Upper lobe of left lung (tissue), 6 donors: Measurements from ENCODE around the gene RAB11A. TPM values are rescaled to one million over a fixed set of nuclear protein-coding genes. Genes with fewer than 3 reads are reported as not detected.

ENCODE experiments used
- ATAC-seq, 2 donors: fragments of 200-7000 bp; cut with Tn5 transposase; one replicate each; pipeline ENCODE4 v1.9.1; 2022; ENCODE audit warnings: mild to moderate bottlenecking in 2 of 2, moderate library complexity in 2 of 2; ENCODE audit not compliant: low FRiP score in 2 of 2
- DNase-seq, 2 donors: peaks; one replicate each; pipeline ENCODE4 v3.0.0-alpha.2; 2019 to 2020
- H3K27ac ChIP-seq, 4 donors: fragments of 200-600 bp; sonication (generic); one replicate each; pipeline ENCODE4 v1.5.1; 2016 to 2019
- H3K27me3 ChIP-seq, 4 donors: fragments of 200-600 bp; sonication (generic); one replicate each; pipeline ENCODE4 v1.5.1; 2017 to 2019
- H3K36me3 ChIP-seq, 4 donors: fragments of 200-600 bp; sonication (generic); one replicate each; pipeline ENCODE4 v1.5.1; 2016 to 2019
- H3K4me1 ChIP-seq, 4 donors: fragments of 200-600 bp; sonication (generic); one replicate each; pipeline ENCODE4 v1.5.1; 2018 to 2019
- H3K4me3 ChIP-seq, 4 donors: fragments of 200-600 bp; sonication (generic); one replicate each; pipeline ENCODE4 v1.5.1; 2017 to 2019; ENCODE audit warnings: mild to moderate bottlenecking in 2 of 4, moderate library complexity in 1 of 4
- H3K9me3 ChIP-seq, 4 donors: fragments of 200-600 bp; sonication (generic); one replicate each; pipeline ENCODE4 v1.5.1; 2018 to 2019
- CTCF ChIP-seq, 6 experiments: fragments of 450-650 bp in 4 of 6; fragments of 200-600 bp in 2 of 6; sonication (generic) in 2 of 6; IDR thresholded peaks; one replicate each; pipeline ENCODE4 v1.5.1; 2016 to 2019; ENCODE audit warnings: antibody characterized with exemption in 6 of 6
- EP300 ChIP-seq, 4 donors: sonication (generic); formaldehyde crosslinking; IDR thresholded peaks; one replicate each; pipeline ENCODE4 v1.5.1; 2017; ENCODE audit warnings: antibody characterized with exemption in 4 of 4, control low read depth in 2 of 4
- POLR2A ChIP-seq, 4 donors: fragments of 450-650 bp; IDR thresholded peaks; one replicate each; pipeline ENCODE4 v1.5.1; 2016 to 2017; ENCODE audit warnings: antibody characterized with exemption in 4 of 4, mild to moderate bottlenecking in 2 of 4
- POLR2AphosphoS5 ChIP-seq, 2 donors: sonication (generic); formaldehyde crosslinking; IDR thresholded peaks; one replicate each; pipeline ENCODE4 v1.5.1; 2017; ENCODE audit warnings: antibody characterized with exemption in 2 of 2
- WGBS, 2 donors: methylation state at CpG; one replicate each; pipeline ENCODE4 v1.1.5; 2017 to 2018; 5-methylcytosine and 5-hydroxymethylcytosine counted together
- total RNA-seq, 6 donors: library from RNA; depleted of rRNA in 4 of 6; stranded (reverse); fragments of >200 nt in 4 of 6; gene quantifications; one replicate each; pipeline versions ENCODE4 v1.1.0 to v1.2.1, GENCODE V29; 2016 to 2021
- donor health status: DM: no; HTN: no; CAD: no; lungs with moderate emphysema.
- donor health status: DM: no; HTN: yes; CAD: no; lungs with severe emphysema.

The RAB11A gene
- total RNA-seq, 6 donors from 2014 or later: 15.7 to 205 (median 144) TPM

DNA sequence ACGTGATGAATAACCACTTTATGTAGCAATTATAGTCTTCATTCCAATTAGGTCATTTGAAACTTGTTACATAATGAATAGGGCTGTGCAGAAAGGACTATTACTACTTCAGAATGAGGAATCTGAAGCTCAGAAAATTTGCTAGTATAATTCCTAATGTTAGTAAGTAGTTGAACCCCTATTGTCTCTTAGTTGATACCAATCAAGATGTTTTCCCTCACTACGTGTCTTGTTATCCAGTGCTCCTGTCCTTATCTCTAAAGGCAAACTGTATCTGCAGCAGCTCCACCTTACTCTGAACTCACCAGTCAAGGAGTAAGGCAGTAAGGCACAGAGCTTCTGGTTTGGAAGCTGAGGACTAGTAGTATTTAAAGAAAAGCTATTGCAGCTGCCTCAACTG, 32.0 kb downstream of the RAB11A start:
- Histone ChIP-seq H3K4me1 (peaks cover 9 to 23% (median 13%) of the 10 kb centered on the region in 4 donors), H3K9me3 (no peaks in the 10 kb centered on the region), H3K4me3 (no peak overlapping the region), H3K27ac (peak overlapping the region in 2 of 4 donors; percentile 2 to 46), H3K36me3 (peaks cover 0 to 83% (median 34%) of the 10 kb centered on the region in 4 donors), H3K27me3 (no peaks in the 10 kb centered on the region)
- DNase-seq (no peak), ATAC-seq (no peak)
- no peak for TF ChIP-seq POLR2A (IDR thresholded peaks at IDR 0.05)
- no peak for TF ChIP-seq POLR2AphosphoS5 (IDR thresholded peaks at IDR 0.05)
- no peak for TF ChIP-seq CTCF (IDR thresholded peaks at IDR 0.05)
- no peak for TF ChIP-seq EP300 (IDR thresholded peaks at IDR 0.05)
- 65 to 71% methylated on average over 2 of the region's 2 CpGs for WGBS, 2 donors

DNA sequence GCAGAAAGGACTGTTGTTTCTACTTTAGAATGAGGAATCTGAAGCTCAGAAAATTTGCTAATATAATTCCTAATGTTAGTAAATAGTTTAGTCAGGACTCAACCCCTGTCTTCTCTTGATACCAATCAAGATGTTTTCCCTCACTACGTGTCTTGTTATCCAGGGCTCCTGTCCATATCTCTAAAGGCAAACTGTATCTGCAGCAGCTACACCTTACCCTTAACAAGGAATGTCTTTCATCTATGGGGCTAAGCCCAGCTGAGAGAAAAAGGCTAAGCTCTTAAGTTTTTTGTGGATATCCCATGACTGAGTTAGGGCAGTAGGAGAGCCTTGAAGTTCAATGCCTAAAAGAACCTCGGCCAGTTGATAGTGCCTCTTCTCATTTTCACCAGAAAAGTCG, 32.5 kb downstream of the RAB11A start:
- Histone ChIP-seq H3K36me3 (peaks cover 0 to 83% (median 34%) of the 10 kb centered on the region in 4 donors), H3K27me3 (no peaks in the 10 kb centered on the region), H3K4me3 (no peak overlapping the region), H3K9me3 (no peaks in the 10 kb centered on the region), H3K27ac (peak overlapping the region in 2 of 4 donors; percentile 2 to 46), H3K4me1 (peaks cover 8 to 18% (median 11%) of the 10 kb centered on the region in 4 donors)
- TF ChIP-seq EP300 (IDR thresholded peaks at IDR 0.05): no peak
- no peak for TF ChIP-seq POLR2A (IDR thresholded peaks at IDR 0.05)
- no peak for TF ChIP-seq CTCF (IDR thresholded peaks at IDR 0.05)
- TF ChIP-seq POLR2AphosphoS5 (IDR thresholded peaks at IDR 0.05): no peak
- WGBS, 2 donors: 91 to 96% methylated on average over 3 of the region's 3 CpGs
- DNase-seq (no peak), ATAC-seq (no peak)

DNA sequence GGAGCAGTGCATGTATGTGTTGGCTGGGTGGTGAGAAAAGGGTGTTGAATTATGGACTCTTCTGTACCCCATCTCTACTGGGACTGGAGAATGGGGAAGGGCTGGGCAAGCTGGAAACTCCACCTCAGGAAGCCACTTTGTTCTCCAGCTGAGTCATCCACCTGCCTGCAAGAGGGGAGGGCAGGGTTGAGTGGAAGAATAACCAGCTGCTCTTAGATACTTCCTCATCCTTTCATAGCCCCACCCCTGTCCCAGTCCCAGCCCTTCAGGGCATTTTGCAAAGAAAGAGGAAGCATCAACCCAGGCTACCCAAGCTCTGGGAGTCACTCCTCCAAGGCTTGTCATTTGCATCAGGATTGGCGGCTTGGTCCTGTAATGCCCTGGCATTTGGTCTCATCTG, 33.1 kb downstream of the RAB11A start:
- H3K36me3 ChIP-seq: peaks cover 0 to 83% (median 34%) of the 10 kb centered on the region in 4 donors
- no peaks in the 10 kb centered on the region for H3K9me3 ChIP-seq
- H3K27ac ChIP-seq: peak overlapping the region in 3 of 4 donors; percentile 2 to 46 (median 6)
- peaks cover 8 to 16% (median 9%) of the 10 kb centered on the region in 4 donors for H3K4me1 ChIP-seq
- H3K27me3 ChIP-seq: no peaks in the 10 kb centered on the region
- DNase-seq: peak in 1 of 2 donors; percentile 88
- peak; percentile 83 to 95 for ATAC-seq
- WGBS, 2 donors: 47 to 73% methylated on average over 1 of the region's 1 CpG
- TF ChIP-seq CTCF (IDR thresholded peaks at IDR 0.05) (no peak), POLR2AphosphoS5 (IDR thresholded peaks at IDR 0.05) (peak in 1 of 2 donors; percentile 52), EP300 (IDR thresholded peaks at IDR 0.05) (no peak), POLR2A (IDR thresholded peaks at IDR 0.05) (no peak)
- H3K4me3 ChIP-seq: no peak overlapping the region

DNA sequence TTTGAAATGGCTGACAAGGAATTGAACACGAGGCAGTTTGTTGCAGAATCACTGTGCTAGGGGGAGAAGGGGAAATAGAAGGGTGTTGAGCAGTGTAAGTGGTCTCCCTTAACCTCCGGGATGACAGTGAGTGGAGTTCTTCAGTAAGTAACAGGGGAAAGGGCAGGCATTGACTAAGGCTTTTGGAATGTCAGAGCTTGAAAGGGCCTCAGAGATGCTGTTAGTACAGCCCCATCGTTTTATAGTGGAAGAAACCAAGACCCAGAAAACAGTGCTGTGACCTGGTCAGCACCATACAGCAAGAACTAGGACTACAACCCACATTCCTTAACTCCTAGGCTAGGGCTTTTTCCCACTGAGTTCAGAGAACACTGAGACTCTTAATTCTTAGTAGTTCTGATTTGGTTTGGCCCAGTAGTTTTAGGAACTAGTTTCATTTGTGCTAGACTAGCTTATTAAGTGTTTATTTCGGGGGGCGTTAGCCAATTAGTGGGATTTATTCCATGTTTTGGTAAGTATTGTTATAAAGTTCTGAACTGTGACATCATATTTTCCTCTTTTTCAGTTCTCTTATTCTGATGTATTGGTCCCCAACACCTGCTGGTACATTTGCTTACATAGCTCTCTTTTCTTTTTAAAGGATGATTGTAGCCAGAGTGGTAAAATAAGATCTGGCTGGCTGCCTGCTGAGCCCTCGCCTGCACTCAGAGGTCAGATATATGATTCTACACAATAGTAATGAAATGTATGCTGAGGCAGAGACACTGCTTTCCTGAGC, 34.2 kb downstream of the RAB11A start:
- TF ChIP-seq POLR2A (IDR thresholded peaks at IDR 0.05) (no peak), CTCF (IDR thresholded peaks at IDR 0.05) (no peak), POLR2AphosphoS5 (IDR thresholded peaks at IDR 0.05) (no peak), EP300 (IDR thresholded peaks at IDR 0.05) (no peak)
- Histone ChIP-seq H3K9me3 (no peaks in the 10 kb centered on the region), H3K4me3 (no peak overlapping the region), H3K36me3 (peaks cover 0 to 85% (median 38%) of the 10 kb centered on the region in 4 donors), H3K4me1 (peaks cover 8 to 16% (median 9%) of the 10 kb centered on the region in 4 donors), H3K27me3 (no peaks in the 10 kb centered on the region), H3K27ac (no peak overlapping the region)
- DNase-seq (no peak), ATAC-seq (no peak)
- 84 to 86% methylated on average over 6 of the region's 6 CpGs for WGBS, 2 donors
